T-helper 2 cell treated with Interferon-gamma antibody and Interleukin-4, amounts not matched to agents 5 μg/mL and 100 μg/mL, for 36 hours (primary cell): ENCODE results near the gene IQCK.

Experiments
- DNase-seq: peaks from one replicate; pipeline ENCODE4 v3.0.0; 2021; ENCODE audit warnings: low spot score
- H3K27ac Mint-ChIP-seq: one replicate; pipeline ENCODE4 v1.8.0; 2021; ENCODE audit warnings: mild to moderate bottlenecking, mixed read lengths
- H3K27me3 Mint-ChIP-seq: one replicate; pipeline ENCODE4 v1.8.0; 2021; ENCODE audit warnings: low read depth, mixed read lengths
- H3K36me3 Mint-ChIP-seq: one replicate; pipeline ENCODE4 v1.8.0; 2021; ENCODE audit warnings: low read depth, mixed read lengths
- H3K4me1 Mint-ChIP-seq: one replicate; pipeline ENCODE4 v1.8.0; 2021; ENCODE audit warnings: low read depth, mixed read lengths
- H3K4me3 Mint-ChIP-seq: one replicate; pipeline ENCODE4 v1.8.0; 2022; ENCODE audit warnings: mild to moderate bottlenecking, moderate library complexity, mixed read lengths
- H3K9me3 Mint-ChIP-seq: one replicate; pipeline ENCODE4 v1.8.0; 2021; ENCODE audit warnings: mixed read lengths

Gene IQCK

DNA sequence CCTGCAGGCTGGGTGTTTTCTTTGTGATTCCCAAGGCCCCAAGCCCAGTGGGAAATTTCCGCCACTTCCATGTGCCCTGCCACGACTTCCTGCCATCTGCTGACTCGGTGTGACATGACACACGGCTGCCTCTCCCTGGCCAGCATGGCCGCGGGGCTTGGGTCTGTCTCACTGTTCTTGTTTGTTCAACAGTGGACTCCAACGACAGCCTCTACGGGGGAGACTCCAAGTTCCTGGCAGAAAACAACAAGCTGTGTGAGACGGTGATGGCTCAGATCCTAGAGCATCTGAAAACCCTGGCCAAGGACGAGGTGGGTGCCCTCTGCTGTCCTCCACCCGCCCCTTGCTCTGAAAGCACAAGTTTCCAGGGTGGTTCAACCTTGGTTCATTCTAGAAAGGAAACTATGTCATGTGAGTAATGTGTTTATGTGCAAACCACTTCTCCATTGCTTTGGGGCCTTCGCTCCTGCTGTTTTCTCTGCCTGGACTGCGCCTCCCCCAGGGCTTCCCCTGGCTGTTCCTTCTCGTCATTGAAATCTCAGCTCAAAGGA lies 26.8 kb upstream of the IQCK start:
- Mint-ChIP-seq H3K27me3 (no peaks in the 10 kb centered on the region), H3K4me3 (no peak overlapping the region), H3K9me3 (no peaks in the 10 kb centered on the region), H3K27ac (no peak overlapping the region), H3K4me1 (peaks cover 17% of the 10 kb centered on the region), H3K36me3 (peaks cover 19% of the 10 kb centered on the region)
- no peak for DNase-seq

DNA sequence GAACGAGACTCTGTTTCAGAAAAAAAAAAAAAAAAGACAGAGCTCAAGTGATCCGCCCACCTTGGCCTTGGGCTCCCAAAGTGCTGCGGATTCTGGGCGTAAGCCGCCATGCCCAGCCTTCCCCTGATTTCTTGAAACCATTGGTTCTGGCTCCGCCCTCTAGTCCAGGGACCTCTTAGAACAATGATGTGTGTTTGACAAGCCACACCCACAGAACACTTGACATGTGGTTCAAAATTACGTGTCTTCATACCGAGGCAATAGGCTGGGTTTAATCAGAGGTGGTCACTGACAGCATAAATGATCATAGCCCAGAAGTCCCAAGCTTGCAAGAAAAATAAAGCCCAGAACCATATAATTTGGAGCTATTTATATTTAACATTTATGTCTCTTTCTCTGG lies 23.1 kb upstream of the IQCK start:
- no peak for DNase-seq
- peaks cover 14% of the 10 kb centered on the region for H3K4me1 Mint-ChIP-seq
- no peak overlapping the region for H3K27ac Mint-ChIP-seq
- H3K4me3 Mint-ChIP-seq = no peak overlapping the region
- peaks cover 23% of the 10 kb centered on the region for H3K36me3 Mint-ChIP-seq
- H3K9me3 Mint-ChIP-seq = no peaks in the 10 kb centered on the region
- no peaks in the 10 kb centered on the region for H3K27me3 Mint-ChIP-seq

DNA sequence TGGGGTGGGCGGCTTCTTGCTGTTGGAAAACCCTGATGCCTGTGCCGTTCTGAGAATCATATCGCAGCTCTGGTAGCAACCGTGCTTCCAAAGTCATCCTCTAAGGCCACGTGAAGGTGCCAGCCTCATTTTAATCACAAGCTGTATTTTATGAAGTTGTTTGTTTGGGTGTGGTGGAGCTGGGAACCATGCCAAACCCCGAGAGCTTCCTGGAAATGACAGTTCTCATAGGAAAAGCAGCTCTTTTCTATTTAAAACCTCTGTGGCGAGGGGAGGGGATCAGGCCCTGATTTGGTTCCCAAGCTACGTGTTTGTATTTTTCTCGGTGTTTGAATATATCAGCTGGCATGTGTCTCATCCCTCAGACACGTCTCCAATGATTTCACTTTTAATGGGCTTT lies 21.7 kb upstream of the IQCK start:
- H3K27me3 Mint-ChIP-seq = no peaks in the 10 kb centered on the region
- peak overlapping the region; percentile 17 for H3K4me3 Mint-ChIP-seq
- H3K27ac Mint-ChIP-seq = no peak overlapping the region
- peaks cover 29% of the 10 kb centered on the region for H3K36me3 Mint-ChIP-seq
- no peaks in the 10 kb centered on the region for H3K9me3 Mint-ChIP-seq
- peaks cover 12% of the 10 kb centered on the region for H3K4me1 Mint-ChIP-seq
- no peak for DNase-seq

DNA sequence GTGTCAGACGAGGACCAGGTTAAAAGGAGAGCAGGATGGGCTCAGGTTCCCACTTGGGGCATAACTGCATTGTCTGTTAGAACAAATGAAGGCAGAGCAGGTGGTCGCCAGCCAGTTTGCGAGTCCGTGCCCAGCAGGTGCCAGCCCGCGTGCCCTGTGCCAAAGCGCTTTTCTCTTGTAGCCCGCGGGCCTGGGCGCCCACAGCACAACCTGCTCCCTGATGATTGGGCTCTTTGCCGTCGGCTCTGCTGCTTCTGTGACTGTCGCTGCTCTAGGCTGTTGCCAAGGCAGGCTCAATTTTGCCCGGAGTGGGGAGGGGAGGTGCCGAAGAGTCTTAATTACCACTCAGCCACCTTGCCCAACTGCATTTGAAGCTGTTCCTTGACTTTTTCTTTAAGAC lies 21.1 kb upstream of the IQCK start:
- Mint-ChIP-seq H3K27me3 (no peaks in the 10 kb centered on the region), H3K4me1 (peaks cover 12% of the 10 kb centered on the region), H3K9me3 (no peaks in the 10 kb centered on the region), H3K36me3 (peaks cover 28% of the 10 kb centered on the region), H3K27ac (no peak overlapping the region), H3K4me3 (no peak overlapping the region)
- DNase-seq = no peak

DNA sequence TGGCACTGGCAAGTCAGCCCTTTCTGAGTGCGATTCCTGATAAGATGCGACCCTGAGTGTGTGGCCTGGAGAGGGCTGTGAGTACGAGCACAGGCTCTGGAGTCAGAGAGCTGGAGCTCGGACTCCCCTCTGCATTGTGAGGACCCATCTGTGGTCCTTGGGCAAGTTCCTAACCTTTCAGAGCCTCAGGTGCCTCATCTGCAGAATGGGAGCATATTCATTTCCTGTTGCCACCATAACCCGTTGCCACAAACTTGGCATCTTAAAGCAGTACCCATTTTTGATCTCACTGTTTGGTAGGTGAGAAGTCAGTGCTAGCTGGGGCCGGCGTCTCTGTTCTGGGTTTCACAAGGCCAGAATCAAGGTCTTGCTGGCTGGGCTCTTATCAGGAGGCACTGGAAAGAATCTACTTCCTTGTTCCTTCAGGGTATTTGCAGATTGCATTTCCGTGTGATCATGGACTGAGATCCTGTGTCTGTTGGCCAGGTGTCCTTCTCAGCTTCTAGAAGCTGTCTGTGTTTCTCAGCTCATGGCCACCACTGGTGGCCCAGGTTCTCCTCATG lies 20.2 kb upstream of the IQCK start:
- Mint-ChIP-seq H3K36me3 (peaks cover 32% of the 10 kb centered on the region), H3K4me3 (no peak overlapping the region), H3K4me1 (peaks cover 12% of the 10 kb centered on the region), H3K27ac (no peak overlapping the region), H3K27me3 (no peaks in the 10 kb centered on the region), H3K9me3 (no peaks in the 10 kb centered on the region)
- DNase-seq = no peak

DNA sequence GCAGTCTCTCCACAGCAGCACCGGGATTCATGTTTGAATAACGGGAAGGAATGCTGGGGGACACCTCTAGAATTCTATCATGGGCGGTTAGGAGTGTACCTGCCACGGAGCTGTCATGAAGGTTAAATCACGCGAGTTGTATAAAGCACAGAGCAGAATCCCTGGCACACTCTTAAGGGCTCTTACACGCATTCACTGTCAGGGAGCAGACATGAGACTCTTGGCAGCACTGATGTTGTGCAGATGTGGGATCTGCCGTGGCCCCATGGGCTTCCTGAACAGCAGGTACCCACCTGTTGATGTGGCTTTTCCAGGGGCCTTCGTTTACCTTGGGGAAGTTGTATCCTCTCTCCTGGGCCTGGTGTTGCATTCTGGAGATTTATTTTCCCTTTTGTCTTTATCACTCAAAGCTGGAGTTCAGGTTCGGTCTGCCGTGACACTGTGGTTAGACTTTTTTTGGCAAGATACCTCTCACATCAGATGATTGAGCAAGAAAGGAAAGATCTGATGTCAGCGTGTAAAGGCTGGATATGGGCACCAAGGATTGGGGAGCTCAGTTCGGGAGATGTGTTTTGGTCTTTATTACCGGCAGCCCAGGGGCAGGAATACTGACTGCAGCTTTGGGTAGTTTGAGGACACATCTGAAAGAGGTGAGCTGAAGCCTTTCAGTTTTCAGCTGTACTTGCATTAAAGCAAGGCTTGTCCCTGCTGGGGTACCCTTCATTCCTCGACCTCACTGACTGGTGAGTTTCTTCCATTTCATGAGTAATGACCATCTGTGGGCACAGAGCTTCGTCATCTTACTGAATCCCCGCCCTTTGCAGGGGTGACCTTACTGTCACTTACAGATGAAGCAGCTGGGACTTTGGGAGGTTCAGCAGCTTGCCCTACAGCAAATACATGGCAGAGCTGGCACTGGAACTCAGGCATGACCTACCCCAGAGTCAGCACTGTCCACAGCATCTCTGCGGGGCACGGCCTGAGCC lies 19.3 kb upstream of the IQCK start:
- Mint-ChIP-seq H3K4me3 (no peak overlapping the region), H3K36me3 (peaks cover 37% of the 10 kb centered on the region), H3K27me3 (no peaks in the 10 kb centered on the region), H3K27ac (no peak overlapping the region), H3K9me3 (no peaks in the 10 kb centered on the region), H3K4me1 (peaks cover 12% of the 10 kb centered on the region)
- no peak for DNase-seq

DNA sequence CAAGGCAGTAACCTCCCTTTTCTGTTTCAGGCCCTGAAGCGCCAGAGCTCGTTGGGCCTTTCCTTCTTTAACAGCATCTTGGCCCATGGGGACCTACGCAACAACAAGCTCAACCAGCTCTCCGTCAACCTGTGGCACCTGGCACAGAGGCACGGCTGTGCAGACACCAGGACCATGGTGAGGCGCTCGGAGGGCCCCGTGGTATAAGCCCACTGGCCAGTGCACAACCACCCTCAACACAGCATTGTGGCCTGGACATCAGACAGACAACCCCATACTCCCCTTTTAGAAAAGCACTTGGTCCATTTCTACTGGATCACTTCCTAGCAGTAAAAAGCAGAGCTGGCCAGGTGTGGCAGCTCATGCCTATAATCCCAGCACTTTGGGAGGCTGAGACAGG lies 18.6 kb upstream of the IQCK start:
- Mint-ChIP-seq H3K4me3 (no peak overlapping the region), H3K27me3 (no peaks in the 10 kb centered on the region), H3K4me1 (peaks cover 12% of the 10 kb centered on the region), H3K27ac (no peak overlapping the region), H3K36me3 (peaks cover 39% of the 10 kb centered on the region), H3K9me3 (no peaks in the 10 kb centered on the region)
- no peak for DNase-seq

DNA sequence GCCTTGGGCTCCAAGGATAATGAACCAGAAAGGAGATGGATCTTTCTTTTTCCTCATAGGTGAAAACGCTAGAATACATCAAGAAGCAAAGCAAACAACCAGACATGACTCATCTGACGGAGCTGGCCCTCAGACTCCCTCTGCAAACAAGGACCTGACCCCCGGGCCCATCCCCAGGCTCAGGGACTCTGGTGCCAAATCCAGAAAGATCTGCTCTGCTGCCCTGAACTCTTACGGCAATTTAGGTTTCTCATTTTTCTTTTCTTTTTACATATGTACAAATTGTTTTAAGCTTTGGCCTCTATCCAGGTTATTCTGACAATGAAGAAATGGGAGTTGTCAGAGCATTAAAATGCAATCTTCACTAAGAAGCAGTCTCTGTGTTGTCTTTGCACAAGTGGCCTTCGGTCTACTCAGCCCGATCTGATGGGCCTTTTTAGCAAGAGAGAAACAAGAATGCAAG lies 17.7 kb upstream of the IQCK start:
- Mint-ChIP-seq H3K27ac (no peak overlapping the region), H3K27me3 (no peaks in the 10 kb centered on the region), H3K36me3 (peaks cover 46% of the 10 kb centered on the region), H3K4me3 (no peak overlapping the region), H3K4me1 (peaks cover 12% of the 10 kb centered on the region), H3K9me3 (no peaks in the 10 kb centered on the region)
- no peak for DNase-seq

DNA sequence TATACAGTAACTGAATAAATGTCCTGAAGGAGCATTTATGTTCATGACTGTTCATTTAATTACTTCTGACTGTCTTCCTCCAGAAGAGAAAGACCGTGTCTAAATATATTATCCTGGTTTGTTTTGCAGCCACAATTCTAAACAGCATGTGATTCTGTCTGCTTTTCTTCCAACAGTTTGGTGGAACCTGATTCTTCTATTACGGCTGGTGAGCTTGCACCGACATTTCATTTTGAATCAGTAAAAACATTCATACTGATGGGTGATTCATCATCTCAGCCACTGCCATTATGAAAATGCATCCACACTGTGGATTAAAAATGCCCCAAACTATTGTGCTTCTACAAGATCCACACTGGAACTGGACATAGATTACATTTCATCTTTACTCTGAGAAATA lies 17.0 kb upstream of the IQCK start:
- Mint-ChIP-seq H3K4me1 (peaks cover 11% of the 10 kb centered on the region), H3K4me3 (no peak overlapping the region), H3K36me3 (peaks cover 50% of the 10 kb centered on the region), H3K9me3 (no peaks in the 10 kb centered on the region), H3K27me3 (no peaks in the 10 kb centered on the region), H3K27ac (no peak overlapping the region)
- DNase-seq = no peak

DNA sequence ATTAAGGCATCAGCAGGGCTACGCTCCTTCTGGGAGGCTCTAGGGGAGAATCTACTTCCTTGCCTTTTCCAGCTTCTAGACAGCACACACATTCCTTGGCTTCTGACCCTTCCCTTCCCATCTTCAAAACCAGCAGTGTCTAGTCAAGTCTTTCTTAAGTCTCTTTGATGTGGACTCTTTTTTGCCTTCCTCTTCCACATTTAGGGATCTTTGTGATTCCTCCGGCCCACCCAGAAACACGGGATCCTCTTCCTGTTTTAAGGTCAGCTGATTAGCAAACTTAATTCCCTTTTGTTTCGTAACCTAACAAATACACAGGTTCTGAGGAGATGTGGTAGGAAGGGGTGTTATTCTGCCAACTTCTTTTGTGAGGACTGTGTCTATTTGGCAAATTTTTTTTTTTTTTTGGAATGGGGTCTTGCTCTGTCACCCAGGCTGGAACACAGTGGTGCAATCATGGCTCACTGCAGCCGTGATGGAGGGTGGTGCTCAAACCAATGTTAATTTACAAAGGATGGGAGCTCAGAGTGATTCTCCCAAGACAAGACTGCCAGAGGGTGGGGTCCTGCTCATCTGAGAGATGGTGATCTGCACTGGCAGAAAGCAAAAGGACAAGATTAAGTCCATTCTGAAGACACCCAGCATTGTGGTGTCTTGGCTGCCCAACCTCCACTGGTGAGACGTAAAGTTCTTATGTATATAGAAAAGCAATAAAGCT lies 14.7 kb upstream of the IQCK start:
- H3K27ac Mint-ChIP-seq = no peak overlapping the region
- H3K27me3 Mint-ChIP-seq = no peaks in the 10 kb centered on the region
- peaks cover 2% of the 10 kb centered on the region for H3K4me1 Mint-ChIP-seq
- no peaks in the 10 kb centered on the region for H3K9me3 Mint-ChIP-seq
- DNase-seq = no peak
- H3K4me3 Mint-ChIP-seq = no peak overlapping the region
- H3K36me3 Mint-ChIP-seq = peaks cover 42% of the 10 kb centered on the region

DNA sequence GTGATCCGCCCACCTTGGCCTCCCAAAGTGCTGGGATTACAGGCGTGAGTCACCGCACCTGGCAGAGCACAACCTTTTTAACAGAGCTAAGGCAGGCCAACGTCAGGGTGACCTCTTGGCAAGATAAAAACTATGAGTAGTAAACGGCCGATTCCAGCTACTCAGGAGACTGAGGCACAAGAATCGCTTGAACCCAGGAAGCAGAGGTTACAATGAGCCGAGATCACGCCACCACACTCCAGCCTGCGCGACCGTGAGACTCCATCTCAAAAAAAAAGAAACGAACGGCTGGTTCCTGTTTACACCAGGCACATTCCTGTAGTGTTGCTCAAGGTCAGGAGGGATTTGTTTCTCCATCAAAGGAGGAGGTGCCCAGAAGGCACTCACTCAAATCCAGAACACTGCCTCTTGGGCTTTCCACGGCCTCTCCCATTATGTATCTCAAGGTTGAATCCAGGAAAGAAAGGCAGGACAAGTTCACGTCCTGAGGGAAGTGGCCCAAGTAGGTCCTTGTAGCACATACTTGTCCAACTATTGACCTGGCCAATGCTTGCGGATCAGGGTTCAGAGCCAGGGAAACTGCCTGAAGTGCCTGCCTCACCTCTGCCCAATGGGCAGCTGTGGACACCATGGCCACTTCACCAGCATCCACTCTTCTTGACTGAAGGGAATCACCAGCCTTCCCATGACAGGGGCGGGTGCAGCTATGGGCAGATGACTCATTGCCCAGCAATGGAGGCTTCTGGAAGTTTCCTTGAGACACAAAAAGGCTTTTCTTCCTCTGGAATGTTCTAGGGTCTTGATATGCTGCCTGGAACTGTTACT lies 13.5 kb upstream of the IQCK start:
- Mint-ChIP-seq H3K27me3 (no peaks in the 10 kb centered on the region), H3K27ac (no peak overlapping the region), H3K9me3 (no peaks in the 10 kb centered on the region), H3K36me3 (peaks cover 44% of the 10 kb centered on the region), H3K4me1 (no peaks in the 10 kb centered on the region), H3K4me3 (no peak overlapping the region)
- DNase-seq = no peak

DNA sequence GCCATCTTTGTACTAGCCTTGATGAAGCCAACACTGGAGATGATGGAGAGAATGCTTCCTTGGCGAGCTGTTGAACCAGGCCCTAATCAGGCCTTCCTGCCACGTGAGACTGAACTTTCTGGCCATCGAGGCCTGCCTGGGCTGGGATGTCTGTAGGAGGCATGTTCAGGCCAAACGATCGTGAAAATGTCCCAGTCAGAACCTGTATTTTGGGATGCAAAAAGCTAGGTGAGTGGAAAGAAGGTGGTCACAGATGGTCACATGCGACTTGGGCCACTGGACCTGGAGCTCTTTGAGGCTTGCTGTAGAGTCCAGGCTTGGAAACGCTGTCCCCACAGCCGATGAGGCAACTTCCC lies 12.9 kb upstream of the IQCK start:
- Mint-ChIP-seq H3K4me1 (no peaks in the 10 kb centered on the region), H3K36me3 (peaks cover 45% of the 10 kb centered on the region), H3K4me3 (no peak overlapping the region), H3K27me3 (no peaks in the 10 kb centered on the region), H3K27ac (no peak overlapping the region), H3K9me3 (no peaks in the 10 kb centered on the region)
- DNase-seq = no peak

DNA sequence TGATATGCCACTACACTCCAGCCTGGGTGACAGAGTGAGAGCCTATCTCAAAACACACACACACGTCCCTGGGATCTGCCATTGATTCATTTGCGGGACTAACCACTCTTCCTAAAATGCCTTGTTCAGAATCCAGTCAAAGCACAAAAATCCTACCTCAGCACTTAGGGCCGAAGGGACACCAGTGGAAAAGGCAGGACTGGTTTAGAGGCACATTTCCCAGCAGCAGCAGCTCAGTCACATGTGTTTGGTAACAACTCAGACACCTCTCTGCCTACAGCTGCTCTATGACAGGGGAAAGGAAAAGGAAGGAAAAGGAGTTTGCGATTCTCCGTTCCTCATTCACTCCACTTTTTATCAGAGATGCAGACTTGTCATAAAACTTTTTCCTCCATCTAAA lies 12.2 kb upstream of the IQCK start:
- no peaks in the 10 kb centered on the region for H3K9me3 Mint-ChIP-seq
- peaks cover 41% of the 10 kb centered on the region for H3K36me3 Mint-ChIP-seq
- H3K4me3 Mint-ChIP-seq = no peak overlapping the region
- H3K27ac Mint-ChIP-seq = no peak overlapping the region
- no peaks in the 10 kb centered on the region for H3K4me1 Mint-ChIP-seq
- no peak for DNase-seq
- H3K27me3 Mint-ChIP-seq = no peaks in the 10 kb centered on the region
